Measurements from ENCODE around the gene IMPDH1.

The IMPDH1 gene

GRCh38 chr7:128387216-128388144 is 22.3 kb downstream of the IMPDH1 start:
- peak; percentile 74 for DNase-seq (ENCODE audit: low spot score)

- DNase-seq (ENCODE audit: low spot score): no peak
These were observed 23.5 kb downstream of the IMPDH1 start for GRCh38 chr7:128385988-128386925.

GRCh38 chr7:128384726-128385125 is 25.1 kb downstream of the IMPDH1 start:
- no peak for DNase-seq (ENCODE audit: low spot score)

GRCh38 chr7:128383776-128384175 is 26.0 kb downstream of the IMPDH1 start:
- DNase-seq (ENCODE audit: low spot score): no peak

- DNase-seq (ENCODE audit: low spot score): no peak
These were observed 28.5 kb downstream of the IMPDH1 start for GRCh38 chr7:128381161-128381821.

GRCh38 chr7:128380483-128381106 is 29.2 kb downstream of the IMPDH1 start:
- DNase-seq (ENCODE audit: low spot score): no peak

GRCh38 chr7:128379900-128380479 is 29.8 kb downstream of the IMPDH1 start:
- DNase-seq (ENCODE audit: low spot score): no peak

GRCh38 chr7:128378637-128379036 is 31.1 kb downstream of the IMPDH1 start:
- no peak for DNase-seq (ENCODE audit: low spot score)

GRCh38 chr7:128376077-128376476 is 33.7 kb downstream of the IMPDH1 start:
- DNase-seq (ENCODE audit: low spot score): no peak

- DNase-seq (ENCODE audit: low spot score): no peak
These were observed 35.7 kb downstream of the IMPDH1 start for GRCh38 chr7:128374041-128374440.

- no peak for DNase-seq (ENCODE audit: low spot score)
These were observed 36.2 kb downstream of the IMPDH1 start for GRCh38 chr7:128373606-128374005.

GRCh38 chr7:128370491-128370890 is 39.3 kb downstream of the IMPDH1 start:
- DNase-seq (ENCODE audit: low spot score): no peak

- no peak for DNase-seq (ENCODE audit: low spot score)
These were observed 42.8 kb downstream of the IMPDH1 start for GRCh38 chr7:128366986-128367385.

GRCh38 chr7:128366300-128366699 is 43.5 kb downstream of the IMPDH1 start:
- DNase-seq (ENCODE audit: low spot score): no peak

GRCh38 chr7:128365432-128365831 is 44.4 kb downstream of the IMPDH1 start:
- DNase-seq (ENCODE audit: low spot score): no peak

GRCh38 chr7:128364166-128364870 is 45.5 kb downstream of the IMPDH1 start:
- no peak for DNase-seq (ENCODE audit: low spot score)

- no peak for DNase-seq (ENCODE audit: low spot score)
These were observed 46.5 kb downstream of the IMPDH1 start for GRCh38 chr7:128363261-128363721.

GRCh38 chr7:128362670-128363069 is 47.1 kb downstream of the IMPDH1 start:
- DNase-seq (ENCODE audit: low spot score): no peak

- DNase-seq (ENCODE audit: low spot score): no peak
These were observed 48.1 kb downstream of the IMPDH1 start, which contains the start of gene PRRT4 for GRCh38 chr7:128361411-128362379. Gene PRRT4, minus strand, starts transcription at chr7:128361690.
